HCT116 (cell line): ENCODE data around the gene ADGRV1. TPM values are rescaled to one million over a fixed set of nuclear protein-coding genes. Genes with fewer than 3 reads are reported as not detected.

Source experiments
- ATAC-seq: fragments of 200-7000 bp; cut with Tn5 transposase; 2 replicates; pipeline ENCODE4 v1.9.1; 2020; ENCODE audit warnings: mild to moderate bottlenecking, moderate library complexity
- BruUV-seq: library from RNA; stranded (reverse); fragments of 400-500 nt; replicated peaks from 2 replicates; lab custom pipeline; 2021; lab: Mats Ljungman, UMichigan
- CTCF ChIA-PET: fragments of 300-600 bp; sonication (Branson Sonifier 250); formaldehyde crosslinking; loops from one replicate; lab custom pipeline; 2021; ENCODE audit warnings: antibody characterized with exemption; lab: Charles Lee
- POLR2A ChIA-PET: fragments of 300-600, 350-600 bp; sonication (Branson Sonifier 250); formaldehyde crosslinking; loops from one replicate; lab custom pipeline; 2021; ENCODE audit warnings: antibody characterized with exemption; lab: Charles Lee
- RAD21 ChIA-PET, 2 experiments: fragments of 300-600 bp; sonication (Branson Sonifier 250); formaldehyde crosslinking; loops; one replicate each; lab custom pipeline; 2023; ENCODE audit warnings: low total read pairs in 2 of 2; ENCODE audit not compliant: uncharacterized antibody in 2 of 2, unreplicated experiment in 2 of 2, low non-redundant PET in 1 of 2; lab: Charles Lee
- DNase-seq: peaks from one replicate; pipeline ENCODE4 v3.0.0-alpha.2; 2010; ENCODE audit warnings: low read depth, low spot score
- H2AFZ ChIP-seq: fragments of 200-600 bp; shearing (Covaris generic), sonication (generic); 2 replicates; pipeline ENCODE4 v1.6.1; 2017; ENCODE audit warnings: low read depth, mixed run types, mixed read lengths, antibody characterized with exemption, low read length; ENCODE audit not compliant: poor library complexity, severe bottlenecking
- H3K27ac ChIP-seq: 2 replicates; pipeline ENCODE4 v1.5.1; 2012; ENCODE audit warnings: low read depth, low read length
- H3K27me3 ChIP-seq: fragments of 200-600 bp; sonication (generic); 2 replicates; pipeline ENCODE4 v1.6.1; 2016; ENCODE audit warnings: mixed run types, low read length, mixed read lengths; ENCODE audit not compliant: insufficient read depth
- H3K36me3 ChIP-seq, 2 experiments: fragments of 200-500 bp in 1 of 2; fragments of 200-600 bp in 1 of 2; sonication (Bioruptor generic) in 1 of 2; sonication (generic) in 1 of 2; 2 replicates each; pipeline versions ENCODE4 v1.5.1 to v1.6.1; 2014 to 2016; ENCODE audit warnings: low read length in 2 of 2, inconsistent platforms in 1 of 2, mixed read lengths in 1 of 2, mixed run types in 1 of 2; ENCODE audit not compliant: insufficient read depth in 2 of 2, control insufficient read depth in 1 of 2
- H3K4me1 ChIP-seq, 2 experiments: fragments of 200-600 bp in 1 of 2; sonication (generic) in 1 of 2; 2 replicates each; pipeline versions ENCODE4 v1.5.1 to v1.6.1; 2012 to 2017; ENCODE audit warnings: low read length in 2 of 2, inconsistent platforms in 1 of 2, mild to moderate bottlenecking in 1 of 2, mixed read lengths in 1 of 2, mixed run types in 1 of 2, moderate library complexity in 1 of 2; ENCODE audit not compliant: insufficient read depth in 2 of 2, control insufficient read depth in 1 of 2
- H3K4me2 ChIP-seq: fragments of 200-600 bp; sonication (generic); 2 replicates; pipeline ENCODE4 v1.6.1; 2017; ENCODE audit warnings: mixed run types, low read length, mixed read lengths
- H3K4me3 ChIP-seq, 2 experiments: fragments of 200-600 bp in 1 of 2; sonication (generic) in 1 of 2; replicated peaks in 1 of 2; 2 replicates each; pipeline ENCODE4 v1.5.1; 2011 to 2016; ENCODE audit warnings: low read length in 2 of 2, control low read depth in 1 of 2, low read depth in 1 of 2, mild to moderate bottlenecking in 1 of 2, mixed read lengths in 1 of 2, mixed run types in 1 of 2
- H3K79me2 ChIP-seq: fragments of 200-600 bp; sonication (generic); 2 replicates; pipeline ENCODE4 v1.6.1; 2017; ENCODE audit warnings: mild to moderate bottlenecking, mixed run types, low read length, moderate library complexity, mixed read lengths; ENCODE audit not compliant: insufficient read depth
- H3K9ac ChIP-seq: fragments of 200-600 bp; sonication (generic); 2 replicates; pipeline ENCODE4 v1.6.1; 2016; ENCODE audit warnings: low read length, mixed read lengths
- H3K9me2 ChIP-seq: fragments of 200-600 bp; sonication (generic), shearing (Covaris generic); 2 replicates; pipeline ENCODE4 v1.6.1; 2017; ENCODE audit warnings: mixed run types, mild to moderate bottlenecking, moderate library complexity; ENCODE audit not compliant: insufficient read depth
- H3K9me3 ChIP-seq, 2 experiments: fragments of 200-500 bp in 1 of 2; fragments of 200-600 bp in 1 of 2; sonication (Bioruptor generic) in 1 of 2; sonication (generic) in 1 of 2; 2 replicates each; pipeline ENCODE4 v1.6.1; 2014 to 2017; ENCODE audit warnings: low read length in 2 of 2, mixed read lengths in 2 of 2, inconsistent platforms in 1 of 2, low read depth in 1 of 2, mild to moderate bottlenecking in 1 of 2, mixed run types in 1 of 2, moderate library complexity in 1 of 2; ENCODE audit not compliant: control insufficient read depth in 1 of 2, insufficient read depth in 1 of 2
- H4K20me1 ChIP-seq: fragments of 200-600 bp; sonication (generic), shearing (Covaris generic); 2 replicates; pipeline ENCODE4 v1.6.1; 2017; ENCODE audit warnings: mixed run types, mild to moderate bottlenecking, moderate library complexity; ENCODE audit not compliant: insufficient read depth
- CBX3 ChIP-seq: IDR thresholded peaks from 2 replicates; pipeline ENCODE4 v1.6.1; 2012; ENCODE audit warnings: low read depth
- CTCF ChIP-seq, 3 experiments: fragments of 200-600 bp in 1 of 3; sonication (generic) in 1 of 3; IDR thresholded peaks in 2 of 3; conservative IDR thresholded peaks in 1 of 3; 2 replicates each; pipeline ENCODE4 v1.5.1; 2012 to 2017; ENCODE audit warnings: low read depth in 2 of 3, low read length in 2 of 3, antibody characterized with exemption in 1 of 3, borderline replicate concordance in 1 of 3, control low read depth in 1 of 3, mild to moderate bottlenecking in 1 of 3, mixed read lengths in 1 of 3, mixed run types in 1 of 3, moderate library complexity in 1 of 3; ENCODE audit not compliant: insufficient read depth in 1 of 3
- EZH2 ChIP-seq: fragments of 200-600 bp; sonication (generic); IDR thresholded peaks from 2 replicates; pipeline ENCODE4 v1.6.1; 2017; ENCODE audit warnings: antibody characterized with exemption, mixed run types
- JUND ChIP-seq: IDR thresholded peaks from 2 replicates; pipeline ENCODE4 v1.6.1; 2012
- POLR2A ChIP-seq: IDR thresholded peaks from 2 replicates; pipeline ENCODE4 v1.7.0; 2011; ENCODE audit warnings: borderline replicate concordance; ENCODE audit not compliant: insufficient read depth, insufficient read length; ENCODE audit errors: extremely low read depth
- RAD21 ChIP-seq: IDR thresholded peaks from 2 replicates; pipeline ENCODE4 v1.6.1; 2012; ENCODE audit warnings: low read depth, mild to moderate bottlenecking
- REST ChIP-seq: IDR thresholded peaks from 2 replicates; pipeline ENCODE4 v1.6.1; 2012; ENCODE audit warnings: low read depth
- SP1 ChIP-seq: IDR thresholded peaks from 2 replicates; pipeline ENCODE4 v1.6.1; 2012; ENCODE audit warnings: low read depth
- TCF7L2 ChIP-seq: IDR thresholded peaks from 2 replicates; pipeline ENCODE4 v1.7.0; 2011; ENCODE audit warnings: borderline replicate concordance, inconsistent platforms; ENCODE audit not compliant: insufficient read depth, insufficient read length; ENCODE audit errors: extremely low read depth
- intact Hi-C: fragments of 100-400 bp; cut with micrococcal nuclease; formaldehyde crosslinking; loops from 2 replicates; pipeline ENCODE4 v1.10.0; 2022
- total RNA-seq: library from RNA; stranded (reverse); gene quantifications from one replicate; pipeline ENCODE4 v1.2.1, GENCODE V29; 2021; ENCODE audit not compliant: unreplicated experiment
- TF ChIP-seq, protein P1 (sequence below): IDR thresholded peaks from 2 replicates; pipeline ENCODE4 v1.6.1; 2011; ENCODE audit warnings: mild to moderate bottlenecking, low read length, moderate library complexity; ENCODE audit not compliant: insufficient replicate concordance; ENCODE audit errors: extremely low read depth

ADGRV1 gene
- total RNA-seq, 1 experiment from 2014 or later, result 6.0 TPM

- no peak overlapping the region for H3K4me3 ChIP-seq
- no peak overlapping the region for H2AFZ ChIP-seq
- no peak overlapping the region for H3K4me2 ChIP-seq
- TF ChIP-seq CTCF (IDR thresholded peaks at IDR 0.05 in 2 of 3, conservative IDR thresholded peaks at IDR 0.05 in 1 of 3; ENCODE audit: borderline replicate concordance in 1 of 3, insufficient read depth in 1 of 3, low read depth in 2 of 3, low read length in 2 of 3) (no peak), RAD21 (no peak)
- TF ChIP-seq, all 23 proteins: peak for 0
- no peaks in the 10 kb centered on the region for H3K79me2 ChIP-seq
- no peaks in the 10 kb centered on the region for H3K27me3 ChIP-seq
- ChIA-PET CTCF (no interaction called here), POLR2A (no interaction called here), RAD21 (no interaction called here)
- peaks cover 0 to 3% of the 10 kb centered on the region in 2 experiments; a peak in 2 of 4 replicates for H3K4me1 ChIP-seq
- H3K27ac ChIP-seq, result no peak overlapping the region
- intact Hi-C loops, result no loop called here
- no peak for DNase-seq
- H3K9me3 ChIP-seq, result no peaks in the 10 kb centered on the region
- H3K9me2 ChIP-seq, result no peaks in the 10 kb centered on the region
- no peaks in the 10 kb centered on the region for H3K36me3 ChIP-seq
- no peaks in the 10 kb centered on the region for H4K20me1 ChIP-seq
- ATAC-seq, result no peak
- no TSS peak for BruUV-seq
- no peak overlapping the region for H3K9ac ChIP-seq
Measured at GRCh38 chr5:91177639-91178038, 619.0 kb downstream of the ADGRV1 start.

DNA sequence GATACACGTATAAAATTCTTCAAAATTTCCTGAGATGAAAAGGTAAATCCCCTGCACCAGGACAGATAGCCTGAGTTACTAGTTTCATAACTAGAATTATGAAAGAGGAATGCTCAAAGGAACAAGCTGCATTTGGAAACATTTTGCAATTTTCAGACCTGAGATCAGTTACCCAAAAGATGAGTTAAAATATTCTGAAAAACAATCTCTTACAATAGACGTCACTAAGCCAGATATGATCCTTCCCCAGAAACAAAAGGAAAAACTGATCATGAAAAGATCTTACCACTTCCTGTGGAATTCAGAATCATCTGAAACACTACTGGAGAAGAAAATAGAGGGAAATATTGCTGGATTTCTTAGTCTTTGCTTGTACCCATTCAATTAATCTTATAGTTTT, 619.9 kb downstream of the ADGRV1 start:
- CTCF ChIA-PET, result no interaction called here
- H3K9me3 ChIP-seq, result no peaks in the 10 kb centered on the region
- POLR2A ChIA-PET, result no interaction called here

More for the DNA sequence above, 619.9 kb downstream of the ADGRV1 start:
- RAD21 ChIA-PET, result no interaction called here
- no peaks in the 10 kb centered on the region for H3K27me3 ChIP-seq
- no peaks in the 10 kb centered on the region for H3K9me2 ChIP-seq
- DNase-seq, result no peak
- intact Hi-C loops, result no loop called here
- no peak overlapping the region for H3K4me2 ChIP-seq
- no peaks in the 10 kb centered on the region for H3K79me2 ChIP-seq
- no peaks in the 10 kb centered on the region for H4K20me1 ChIP-seq
- H2AFZ ChIP-seq, result no peak overlapping the region
- TF ChIP-seq, protein P1, sequence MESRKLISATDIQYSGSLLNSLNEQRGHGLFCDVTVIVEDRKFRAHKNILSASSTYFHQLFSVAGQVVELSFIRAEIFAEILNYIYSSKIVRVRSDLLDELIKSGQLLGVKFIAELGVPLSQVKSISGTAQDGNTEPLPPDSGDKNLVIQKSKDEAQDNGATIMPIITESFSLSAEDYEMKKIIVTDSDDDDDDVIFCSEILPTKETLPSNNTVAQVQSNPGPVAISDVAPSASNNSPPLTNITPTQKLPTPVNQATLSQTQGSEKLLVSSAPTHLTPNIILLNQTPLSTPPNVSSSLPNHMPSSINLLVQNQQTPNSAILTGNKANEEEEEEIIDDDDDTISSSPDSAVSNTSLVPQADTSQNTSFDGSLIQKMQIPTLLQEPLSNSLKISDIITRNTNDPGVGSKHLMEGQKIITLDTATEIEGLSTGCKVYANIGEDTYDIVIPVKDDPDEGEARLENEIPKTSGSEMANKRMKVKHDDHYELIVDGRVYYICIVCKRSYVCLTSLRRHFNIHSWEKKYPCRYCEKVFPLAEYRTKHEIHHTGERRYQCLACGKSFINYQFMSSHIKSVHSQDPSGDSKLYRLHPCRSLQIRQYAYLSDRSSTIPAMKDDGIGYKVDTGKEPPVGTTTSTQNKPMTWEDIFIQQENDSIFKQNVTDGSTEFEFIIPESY, result no peak
- TF ChIP-seq CBX3 (no peak), TCF7L2 (no peak), EZH2 (no peak), SP1 (no peak), JUND (no peak), REST (no peak), POLR2A (no peak)
- no peak overlapping the region for H3K27ac ChIP-seq
- peaks cover 0 to 7% of the 10 kb centered on the region in 2 experiments; a peak in 2 of 4 replicates for H3K4me1 ChIP-seq
- no peak overlapping the region for H3K4me3 ChIP-seq
- ATAC-seq, result no peak
- H3K9ac ChIP-seq, result no peak overlapping the region
- no peaks in the 10 kb centered on the region for H3K36me3 ChIP-seq
- BruUV-seq, result no TSS peak
